SW 1271 (cell line): ENCODE data around the gene TTLL6.
"Not testable (repeated sequence)": the region's sequence is repeated elsewhere in the genome, so short reads cannot be mapped to it uniquely, and the experiment has no call there.

Experiments
- DNase-seq, 2 experiments: peaks; one replicate each; lab custom pipeline; 2025; lab: John Stamatoyannopoulos, UW

The TTLL6 gene

DNA sequence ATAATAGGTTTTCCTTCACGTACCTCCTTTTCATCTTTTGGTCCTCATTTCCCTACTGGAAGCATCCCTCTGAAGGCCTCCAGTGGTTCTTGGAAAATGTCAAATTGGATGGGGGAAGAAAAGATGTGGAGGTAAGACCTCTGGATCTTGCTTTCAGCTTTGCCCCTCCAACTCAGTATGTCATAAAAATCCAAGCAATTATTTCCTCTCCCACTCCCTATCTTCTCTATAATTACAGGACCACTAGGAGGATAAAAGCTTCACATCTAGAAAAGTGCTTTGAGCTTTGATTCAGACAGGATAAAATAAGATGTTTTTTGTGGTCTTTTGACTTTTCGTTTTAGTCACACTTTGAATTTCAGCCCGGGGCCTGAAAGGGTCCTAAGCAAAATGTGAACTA, 1.7 kb downstream of the TTLL6 start:
- DNase-seq, result no peak

DNA sequence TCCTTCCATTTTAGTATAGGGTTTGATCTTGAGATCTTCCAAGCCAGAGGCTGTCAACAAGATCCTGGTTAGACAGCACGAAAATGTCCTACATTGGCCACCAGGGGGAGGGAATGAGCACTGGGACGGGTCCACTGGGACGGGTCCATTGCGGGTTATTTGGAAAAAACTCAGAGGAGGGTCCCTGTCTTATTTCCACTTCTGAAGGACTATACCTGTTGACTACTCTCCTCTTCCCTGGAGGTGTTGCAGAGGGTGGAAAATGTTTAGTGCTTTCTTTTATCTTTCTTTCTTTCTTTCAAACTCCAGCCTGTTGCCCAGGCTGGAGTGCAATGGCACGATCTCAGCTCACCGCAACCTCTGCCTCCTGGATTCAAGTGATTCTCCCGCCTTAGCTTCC, 2.5 kb downstream of the TTLL6 start:
- DNase-seq, result peak in 1 of 2 experiments; percentile 42

DNA sequence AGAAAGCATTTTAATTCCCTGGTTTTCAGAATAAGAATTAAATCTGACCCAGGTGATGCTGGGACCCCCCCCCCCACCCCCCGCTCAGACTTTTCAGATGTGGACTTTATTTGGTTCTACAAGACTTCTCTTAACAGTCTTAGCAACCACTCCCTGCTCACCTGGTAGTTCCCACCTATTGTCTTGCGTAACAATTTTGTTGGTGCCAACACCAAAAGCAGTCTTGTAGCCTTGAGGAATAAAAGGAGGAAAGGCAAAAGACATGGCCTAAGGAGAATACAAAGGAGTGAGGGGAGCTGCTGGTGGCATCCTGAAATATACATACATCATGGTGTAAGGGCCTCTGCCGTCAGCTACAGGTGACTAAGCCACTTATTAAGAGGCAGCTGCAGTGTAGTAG, 5.0 kb downstream of the TTLL6 start:
- no peak for DNase-seq

DNA sequence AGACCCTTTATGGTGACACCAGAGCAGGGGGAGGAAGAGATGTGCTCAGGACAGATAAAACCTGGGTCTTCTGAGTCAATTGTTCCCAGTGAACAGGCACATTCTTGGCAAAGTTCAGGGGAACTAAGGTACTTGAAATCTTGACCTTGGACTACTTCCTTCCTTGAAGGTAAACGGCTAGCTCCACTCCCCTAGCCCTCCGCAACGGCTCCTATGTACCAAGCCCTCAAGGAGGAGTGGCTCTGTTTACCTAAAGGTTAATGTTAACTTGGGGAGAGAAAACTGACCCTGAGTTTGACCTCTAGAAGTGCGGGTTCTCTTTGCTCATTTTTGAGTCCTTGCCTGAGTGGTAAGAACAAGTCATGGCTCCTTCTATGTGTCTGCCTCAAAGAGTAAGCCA, 7.8 kb downstream of the TTLL6 start:
- DNase-seq, result no peak

DNA sequence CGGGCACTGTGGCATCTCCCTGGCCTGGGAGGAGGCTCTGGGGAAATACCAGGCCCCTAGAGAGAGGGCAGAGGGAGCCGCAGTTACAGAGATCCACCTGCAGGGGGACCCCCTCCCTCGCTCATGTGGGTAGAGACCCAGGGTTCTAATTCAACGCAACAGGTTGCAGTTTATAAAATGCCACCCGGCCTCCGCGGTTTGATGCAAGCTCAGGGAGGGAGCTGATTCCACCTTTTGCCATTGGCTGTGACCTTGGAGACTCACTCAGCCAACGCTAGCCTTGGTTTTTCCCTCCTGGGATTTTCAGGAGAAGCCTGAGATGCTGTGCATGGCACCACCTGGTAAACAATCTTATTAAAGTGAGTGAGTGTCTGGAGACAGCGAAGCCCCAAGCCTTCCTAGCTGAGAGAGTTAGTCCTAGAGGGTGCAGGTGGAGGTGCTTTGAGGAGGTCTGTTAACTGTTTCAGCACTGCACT, 12.1 kb downstream of the TTLL6 start:
- DNase-seq, result peak in 1 of 2 experiments; percentile 48

DNA sequence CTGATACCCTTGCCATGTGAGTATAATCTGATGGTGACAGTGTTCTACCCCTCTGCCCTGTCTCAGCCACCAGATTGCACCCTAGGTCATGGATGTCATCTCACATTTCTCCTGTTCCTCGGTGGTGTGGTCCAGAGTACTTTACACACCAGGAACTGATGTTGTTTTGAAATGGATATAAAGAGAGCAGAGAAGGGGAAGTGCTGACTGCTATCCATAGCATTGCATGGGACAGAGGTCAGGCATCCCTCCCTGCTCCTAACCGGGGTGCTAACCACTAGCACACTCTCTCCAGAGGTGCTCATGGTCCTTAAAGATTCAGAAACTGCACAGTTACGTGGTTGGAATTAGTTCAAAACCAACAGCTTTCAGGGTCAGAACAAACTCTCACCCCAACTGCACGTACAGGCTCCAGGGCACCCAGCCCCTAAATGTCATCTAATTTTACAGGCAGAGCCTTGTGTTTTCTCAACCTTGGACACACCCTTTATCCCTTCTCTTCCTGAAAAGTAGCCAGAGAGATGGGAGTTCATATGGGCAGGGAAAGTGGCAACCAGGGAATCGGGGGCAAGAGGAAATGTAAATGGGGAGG, 16.3 kb downstream of the TTLL6 start:
- no peak for DNase-seq

DNA sequence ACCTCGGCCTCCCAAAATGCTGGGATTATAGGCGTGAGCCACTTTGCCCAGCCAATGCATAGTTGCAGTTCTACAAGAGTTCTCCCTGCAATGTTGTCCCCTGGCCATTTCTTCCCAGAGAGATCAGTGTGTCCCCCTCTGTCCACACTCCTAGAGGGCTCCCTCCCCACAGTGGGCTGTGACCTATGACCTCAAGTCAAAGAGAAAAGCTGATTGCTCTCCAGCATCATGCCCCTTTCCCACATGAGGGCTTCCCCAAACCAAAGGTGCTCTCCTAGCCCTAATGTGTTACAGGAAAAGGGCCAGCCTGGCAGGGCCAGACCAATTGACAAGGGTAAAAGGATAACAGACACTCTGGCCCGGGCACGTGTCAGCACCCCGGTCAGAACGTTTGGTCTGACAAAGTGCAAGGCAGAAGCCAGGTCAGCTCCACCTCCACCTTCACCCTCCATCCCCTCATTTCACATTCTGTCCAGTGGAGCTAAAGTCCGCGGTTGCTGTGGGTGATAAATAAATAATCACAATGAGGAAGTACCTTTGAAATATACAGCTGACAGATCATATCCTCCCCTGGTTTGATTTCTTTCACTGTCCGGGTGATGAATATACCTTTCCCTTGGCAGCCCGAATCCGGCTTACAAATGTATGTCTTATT, 17.8 kb downstream of the TTLL6 start:
- no peak for DNase-seq

DNA sequence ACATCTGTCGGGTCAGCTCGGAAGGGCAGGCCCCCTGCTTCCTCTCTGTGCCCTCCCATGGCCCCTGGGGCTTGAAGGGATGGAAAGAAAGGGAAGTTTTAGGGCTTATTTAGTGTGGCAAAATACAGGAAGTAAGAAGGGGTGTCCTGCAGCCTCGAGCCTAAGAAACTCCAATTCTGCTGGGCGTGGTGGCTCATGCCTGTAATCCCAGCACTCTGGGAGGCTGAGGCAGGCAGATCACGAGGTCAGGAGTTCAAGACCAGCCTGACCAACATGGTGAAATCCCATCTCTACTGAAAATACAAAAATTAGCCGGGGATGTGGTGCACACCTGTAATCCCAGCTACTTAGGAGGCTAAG, 20.9 kb downstream of the TTLL6 start:
- not testable (repeated sequence) for DNase-seq

DNA sequence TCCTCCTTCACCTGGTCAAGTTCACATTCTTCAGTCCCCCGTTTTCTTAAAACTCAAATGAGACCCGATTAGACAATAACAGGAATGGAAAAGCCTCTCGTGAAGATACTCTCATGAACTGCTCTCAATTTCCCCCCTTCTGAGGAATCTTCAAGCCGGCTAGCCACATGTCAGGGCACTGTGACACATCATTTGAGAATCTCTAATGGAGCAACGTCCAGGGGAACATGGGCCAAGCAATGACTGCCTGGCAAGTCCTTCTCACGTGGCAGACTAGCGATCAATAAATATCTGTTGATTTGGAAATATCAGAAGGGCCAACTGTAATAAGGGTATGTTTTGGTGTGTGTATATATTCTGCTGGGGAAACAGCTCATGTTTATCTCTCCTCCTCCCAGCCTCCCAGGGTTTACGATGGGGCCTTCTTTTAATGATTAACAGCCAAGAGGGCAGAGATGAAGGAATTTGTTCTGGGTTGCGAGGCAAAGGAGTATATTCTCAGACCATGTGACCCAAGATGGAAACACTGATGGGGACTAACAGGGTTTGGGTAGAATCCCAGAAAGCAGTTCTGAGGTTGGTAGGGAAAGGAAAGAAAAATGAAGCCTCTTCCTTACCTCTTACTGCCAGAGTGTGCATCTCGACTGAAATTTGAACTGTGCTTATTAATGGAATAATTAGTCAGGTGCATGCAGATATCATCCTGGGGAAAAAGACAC, 21.4 kb downstream of the TTLL6 start:
- no peak for DNase-seq

DNA sequence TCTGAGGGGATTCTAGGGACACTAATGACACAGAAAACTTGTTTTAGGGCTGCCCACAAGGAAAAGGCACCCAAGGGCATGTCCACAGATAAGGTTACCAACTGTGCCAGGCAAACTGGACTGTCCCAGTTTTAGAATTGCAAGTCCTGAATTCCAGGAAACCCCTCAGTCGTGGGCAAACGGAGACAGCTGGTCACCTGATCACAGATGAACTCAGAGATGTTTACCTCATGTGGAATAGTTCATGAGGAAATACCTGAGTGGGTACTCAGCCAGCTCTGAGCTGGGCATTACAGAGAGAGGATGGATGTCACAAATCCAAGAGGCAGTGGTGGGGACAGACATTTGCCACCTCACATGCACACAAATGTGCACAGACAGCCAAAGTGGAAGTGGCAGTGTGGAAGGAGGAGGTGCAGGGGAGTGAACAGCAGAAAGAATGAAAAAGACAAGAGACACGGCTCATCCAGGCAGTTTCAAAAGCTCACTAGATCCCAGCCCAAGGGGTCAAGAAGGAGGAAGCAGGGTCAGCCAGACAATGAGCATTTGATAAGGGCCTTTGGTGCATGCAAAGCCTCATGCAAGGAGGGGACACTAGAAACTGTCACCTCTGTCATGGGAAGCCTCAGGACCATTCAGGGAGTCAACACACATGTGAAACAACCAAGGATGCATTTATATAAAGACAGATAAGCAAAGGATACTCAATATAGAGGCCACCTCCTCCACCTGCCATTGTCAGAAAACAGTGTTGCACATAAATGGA, 24.8 kb downstream of the TTLL6 start:
- DNase-seq, result no peak

DNA sequence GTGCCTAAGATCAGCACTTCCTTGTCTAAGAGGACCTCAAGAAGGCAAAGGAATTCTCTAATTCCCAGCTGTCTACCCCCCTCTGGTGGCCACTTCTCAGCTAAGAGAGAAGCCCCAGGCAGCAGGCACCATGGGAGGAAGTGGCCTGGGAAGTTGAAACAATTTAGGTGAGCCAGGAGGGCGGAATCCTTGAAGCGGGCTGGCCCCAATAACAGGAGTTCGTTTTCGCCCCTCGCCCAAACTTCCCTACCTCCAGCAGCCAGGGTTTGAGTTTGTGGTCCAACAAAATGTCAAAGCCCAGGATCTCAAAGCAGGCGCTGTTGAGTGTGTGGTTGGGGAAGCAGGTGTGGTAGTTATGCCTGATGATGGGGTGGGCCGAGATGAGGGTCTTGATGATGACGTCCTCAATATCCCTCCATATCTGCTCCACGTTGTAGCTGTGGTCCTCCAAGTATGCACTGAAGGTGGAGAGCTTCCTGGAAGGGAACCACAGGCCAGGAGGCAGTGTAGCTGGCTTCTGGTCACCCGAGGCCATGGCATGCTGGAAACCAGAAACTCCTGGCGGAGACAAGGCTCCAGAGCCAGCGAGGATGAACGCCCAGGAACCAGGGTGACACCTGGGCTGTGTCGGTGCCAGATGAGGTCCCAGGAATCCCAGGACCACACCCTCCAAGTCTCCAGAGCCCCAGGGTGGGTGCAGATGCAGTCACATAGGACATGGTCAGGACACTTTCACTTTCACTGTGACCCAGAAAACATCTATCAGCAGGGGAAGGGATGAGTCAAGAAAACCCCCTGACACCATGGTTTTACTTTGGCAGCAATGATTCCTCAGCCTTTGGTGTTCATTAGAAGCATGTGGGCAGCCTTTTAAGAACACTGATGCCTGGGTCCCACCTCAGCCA, 25.6 kb downstream of the TTLL6 start:
- DNase-seq, result peak; percentile 68 to 72

DNA sequence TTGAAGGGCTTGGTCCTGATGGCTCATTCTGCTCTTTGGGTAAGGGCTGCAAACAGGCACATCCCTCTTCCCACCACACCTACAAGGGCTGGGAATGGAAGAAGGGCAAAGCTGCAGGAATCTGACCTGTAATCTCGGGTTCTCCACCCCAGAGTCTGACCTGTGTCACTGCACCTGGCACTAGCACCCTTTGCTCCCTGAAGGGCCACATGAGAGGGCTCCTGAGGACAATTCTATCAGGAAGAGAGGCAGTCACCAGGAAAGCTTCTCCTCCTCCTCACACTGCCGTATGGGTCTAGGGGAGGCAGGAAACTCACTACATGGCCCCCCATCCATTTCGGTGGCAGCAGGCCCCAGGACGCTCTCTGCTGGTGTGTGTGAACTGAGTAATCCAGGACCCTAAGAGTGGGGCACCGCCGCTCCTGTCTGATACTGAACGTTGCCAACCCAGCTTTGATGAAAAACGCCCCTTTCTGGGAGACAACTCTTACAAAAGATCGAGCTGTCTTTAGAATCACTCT, 26.4 kb downstream of the TTLL6 start:
- no peak for DNase-seq

DNA sequence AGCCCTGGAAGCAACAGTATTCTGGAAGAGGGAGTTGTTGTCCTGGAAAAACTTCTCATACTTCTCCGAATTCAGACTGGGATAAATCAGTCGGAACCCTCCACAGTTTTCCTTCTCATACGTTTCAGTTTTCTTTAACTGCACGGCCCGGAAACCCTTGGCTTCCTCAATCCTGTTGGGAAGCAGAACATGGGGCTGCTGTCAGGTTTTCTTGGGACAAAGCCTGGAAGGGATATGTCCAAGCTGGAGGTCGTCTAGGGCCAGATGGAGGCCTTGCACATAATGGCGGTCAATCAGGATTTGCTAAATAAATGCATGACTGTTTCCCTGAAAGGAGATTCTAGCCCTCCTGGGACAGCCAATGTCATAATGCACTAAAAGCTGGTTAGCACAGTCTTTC, 29.2 kb downstream of the TTLL6 start:
- DNase-seq, result no peak

DNA sequence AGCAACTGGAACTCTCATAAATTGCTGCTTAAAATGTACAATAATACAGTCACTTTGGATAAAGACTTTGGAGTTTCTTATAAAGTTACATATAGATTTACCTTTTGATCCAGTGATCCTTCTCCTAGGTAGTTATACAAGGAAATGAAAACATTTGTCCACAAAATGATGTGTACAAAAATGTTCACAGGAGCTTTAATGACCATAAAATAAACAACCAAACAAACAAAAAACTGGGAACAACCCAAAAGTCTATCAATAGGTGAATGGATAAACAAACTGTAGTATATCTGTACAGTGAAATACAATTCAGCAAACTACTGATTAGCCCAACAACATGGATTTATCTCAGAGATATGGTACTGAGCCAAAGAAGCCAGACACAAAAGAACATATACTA, 37.6 kb downstream of the TTLL6 start:
- no peak for DNase-seq

DNA sequence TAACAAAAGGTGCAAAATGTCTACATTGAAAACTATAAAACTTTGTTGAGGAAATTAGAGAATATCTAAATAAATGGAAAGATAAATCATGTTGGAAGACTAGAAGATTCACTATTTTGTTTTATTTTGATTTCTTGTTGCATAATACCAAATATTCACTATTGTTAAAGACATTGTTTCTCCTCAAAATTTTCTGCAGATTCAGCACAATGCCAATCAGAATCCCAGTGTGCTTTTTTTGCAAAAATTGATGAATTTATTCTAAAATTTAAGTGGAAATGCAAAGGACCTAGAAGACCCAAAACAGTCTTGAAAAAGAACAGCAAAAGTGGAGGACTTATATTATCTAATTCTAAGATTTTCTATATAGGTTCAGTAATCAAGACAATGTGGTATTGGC, 40.4 kb downstream of the TTLL6 start:
- no peak for DNase-seq

DNA sequence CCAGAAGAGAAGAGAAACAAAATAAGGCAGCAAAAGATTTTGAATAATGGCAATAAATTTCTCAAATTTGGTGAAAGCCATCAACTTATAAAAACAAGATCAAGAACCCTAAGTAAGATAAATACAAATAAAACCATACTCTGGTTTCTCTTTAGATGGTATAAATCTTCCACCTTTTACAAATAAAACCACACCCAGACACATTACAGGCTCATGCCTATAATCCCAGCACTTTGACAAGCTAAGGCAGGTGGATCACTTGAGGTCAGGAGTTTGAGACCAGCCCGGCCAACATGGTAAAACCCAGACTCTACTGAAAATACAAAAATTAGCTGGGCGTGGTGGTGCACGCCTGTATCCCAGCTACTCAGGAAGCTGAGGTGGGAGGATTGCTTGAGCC, 43.8 kb downstream of the TTLL6 start:
- no peak for DNase-seq

DNA sequence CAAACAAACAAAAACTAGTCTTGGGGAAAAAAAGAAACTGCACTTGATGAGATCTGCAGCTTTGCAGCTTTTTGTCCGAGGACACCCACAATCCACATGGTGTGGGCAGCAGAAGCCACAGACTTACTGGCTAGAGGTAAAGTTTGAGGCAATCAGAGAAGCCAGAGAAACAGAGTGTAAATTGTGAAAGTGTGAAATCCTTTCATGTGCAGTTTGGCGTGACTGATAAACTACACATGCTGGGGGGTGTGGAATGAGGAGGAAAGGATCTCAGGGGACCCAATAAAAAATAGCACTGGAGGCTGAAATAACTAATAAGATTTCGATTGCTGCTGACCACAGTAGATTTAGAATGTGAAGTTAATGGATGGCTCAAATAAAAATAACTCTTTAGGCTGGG, 46.1 kb downstream of the TTLL6 start:
- DNase-seq, result no peak

DNA sequence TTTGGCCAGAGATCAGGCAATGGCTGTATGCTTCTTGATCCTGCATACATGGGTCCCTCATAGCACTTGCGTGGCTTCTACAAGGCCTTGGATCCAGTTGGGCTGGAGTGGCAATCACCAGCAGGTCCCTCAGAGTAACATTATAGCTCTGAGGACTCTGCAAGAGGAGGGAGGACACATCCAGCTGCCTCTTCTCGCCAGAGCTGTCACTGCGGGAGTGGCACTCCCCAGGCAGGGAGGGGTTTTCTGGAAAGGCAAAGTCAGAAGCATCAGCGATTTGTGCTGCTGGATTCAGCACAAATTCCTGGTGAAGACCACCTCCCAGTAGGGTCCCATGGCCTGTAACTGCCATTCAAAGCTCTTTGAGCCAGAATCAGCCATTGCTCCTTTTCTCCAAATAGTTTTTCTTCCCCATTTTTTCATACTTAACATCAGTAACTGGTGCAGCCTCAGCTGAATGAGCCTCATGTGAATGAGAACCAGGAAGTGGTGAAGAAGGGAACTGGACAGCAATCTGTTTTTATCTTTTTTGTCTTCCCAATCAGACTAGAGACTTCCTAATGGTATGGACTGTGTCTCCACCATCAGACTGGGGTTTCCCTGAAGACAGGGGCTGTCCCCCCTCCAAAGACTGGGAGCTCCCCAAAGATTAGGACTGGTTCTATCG, 47.9 kb downstream of the TTLL6 start:
- DNase-seq, result no peak

DNA sequence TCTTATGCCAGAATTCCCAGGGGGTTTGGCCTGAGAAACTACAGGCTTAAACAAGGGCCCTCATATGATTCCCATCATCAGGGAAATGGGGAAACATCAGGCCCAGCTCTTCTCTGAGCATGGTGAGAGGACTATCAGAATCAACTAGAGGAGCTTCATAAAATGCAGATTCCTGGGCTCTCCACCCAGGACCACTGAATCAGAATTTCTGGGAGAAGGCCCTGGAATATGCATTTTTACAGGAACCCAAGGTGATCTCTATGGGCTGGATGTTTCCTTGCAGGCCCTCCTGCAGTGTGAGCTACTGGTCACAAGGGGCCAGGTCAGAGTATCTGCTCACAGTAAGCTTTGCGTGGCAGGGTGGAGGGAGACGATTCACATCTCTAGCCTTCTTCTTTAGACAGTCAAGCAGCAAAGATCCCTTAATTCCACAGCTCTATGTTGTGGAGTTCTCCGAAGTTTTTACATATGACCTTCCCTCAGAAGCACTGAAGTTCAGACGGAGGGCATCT, 49.7 kb downstream of the TTLL6 start:
- DNase-seq, result no peak

DNA sequence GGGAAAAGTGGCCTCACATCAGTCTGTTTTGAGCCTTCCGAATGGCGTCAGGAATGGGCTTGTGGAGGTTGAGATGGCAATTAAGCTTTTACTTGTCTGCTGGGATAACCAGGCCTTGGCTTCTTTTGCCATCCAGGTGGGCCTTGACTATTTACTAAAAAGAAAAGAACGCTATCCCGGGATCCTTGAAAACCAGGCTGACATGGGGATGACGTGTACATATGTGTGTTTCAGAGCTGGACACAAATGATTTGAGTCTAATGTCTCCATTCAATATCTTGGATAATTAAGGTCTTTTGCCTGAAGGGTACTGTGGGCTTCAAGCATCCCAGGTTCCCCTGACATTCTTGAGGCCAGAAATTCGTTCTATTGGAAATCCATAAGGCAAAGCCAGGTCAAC, 55.9 kb downstream of the TTLL6 start:
- DNase-seq, result no peak

DNA sequence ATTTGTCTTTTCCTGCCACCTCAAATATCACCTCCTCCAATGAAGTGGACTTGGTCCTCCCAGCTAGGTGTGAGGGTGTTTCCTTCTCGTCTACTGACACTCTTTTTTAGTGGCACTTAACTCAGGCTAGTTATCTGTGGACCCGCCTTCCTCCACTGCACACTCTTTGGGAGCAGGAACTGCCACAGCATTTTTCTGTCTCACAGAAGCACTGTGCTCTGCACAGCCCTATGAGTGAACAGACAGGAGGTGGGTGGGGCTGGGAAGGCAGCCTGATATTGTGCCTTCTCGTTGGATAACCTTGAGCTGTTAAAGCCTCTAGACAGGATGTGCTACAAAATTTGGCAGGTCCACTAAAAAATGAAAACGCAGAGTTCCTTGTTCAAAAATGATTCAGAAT, 56.6 kb downstream of the TTLL6 start:
- no peak for DNase-seq
